Measurements from ENCODE around the gene HMGN5. TPM values are rescaled to one million over a fixed set of nuclear protein-coding genes. Genes with fewer than 3 reads are reported as not detected.

HMGN5 gene
- 1.5 and 1.9 TPM in 2 replicates for polyA plus RNA-seq (2012; rRNA removed)
- polyA plus RNA-seq (2012; cell fraction: cytosol; rRNA removed) = 2.2 and 2.9 TPM in 2 replicates
- polyA plus RNA-seq (2012; cell fraction: nucleus; rRNA removed) = 0.40 and 0.62 TPM in 2 replicates

- H4K20me1 ChIP-seq (ENCODE audit: insufficient read depth) = no peaks in the 10 kb centered on the region
- H3K4me2 ChIP-seq = peak within 1 kb of the TSS; percentile 80
- TF ChIP-seq TAF1 (IDR thresholded peaks at IDR 0.05; ENCODE audit: borderline replicate concordance, low read depth, low read length) (peak; percentile 44; the same call in 1 of the 2 replicates), SIN3A (IDR thresholded peaks at IDR 0.05; ENCODE audit: borderline replicate concordance, low read depth, low read length) (0 out of 2 replicates have a peak, but pooled peaks have one; percentile 50), RAD21 (IDR thresholded peaks at IDR 0.05; ENCODE audit: low read length) (no peak), FOXM1 (IDR thresholded peaks at IDR 0.05; ENCODE audit: low read depth) (no peak), ELF1 (IDR thresholded peaks at IDR 0.05) (peak; percentile 76), POLR2AphosphoS5 (IDR thresholded peaks at IDR 0.05; ENCODE audit: low read depth, low read length) (peak; percentile 59), CHD2 (IDR thresholded peaks at IDR 0.05; ENCODE audit: low read length, partially characterized antibody) (peak; percentile 97), MEF2A (IDR thresholded peaks at IDR 0.05; ENCODE audit: borderline replicate concordance, low read depth) (no peak), GABPA (IDR thresholded peaks at IDR 0.05; ENCODE audit: low read depth) (no peak), FOSL2 (IDR thresholded peaks at IDR 0.05; ENCODE audit: borderline replicate concordance, low read depth) (no peak), TCF12 (IDR thresholded peaks at IDR 0.05) (no peak), GATA2 (CRISPR knock-in tag; IDR thresholded peaks at IDR 0.05) (no peak), EZH2phosphoT487 (IDR thresholded peaks at IDR 0.05; ENCODE audit: borderline replicate concordance, low read depth) (no peak), RCOR1 (IDR thresholded peaks at IDR 0.05; ENCODE audit: low read length) (no peak), NFIC (IDR thresholded peaks at IDR 0.05; ENCODE audit: borderline replicate concordance) (0 out of 2 replicates have a peak, but pooled peaks have one; percentile 13), SMC3 (IDR thresholded peaks at IDR 0.05; ENCODE audit: low read depth, low read length) (no peak), MXI1 (IDR thresholded peaks at IDR 0.05; ENCODE audit: low read depth, low read length) (no peak), FOXJ3 (CRISPR knock-in tag; IDR thresholded peaks at IDR 0.05) (no peak)
- TF ChIP-seq, protein P1, sequence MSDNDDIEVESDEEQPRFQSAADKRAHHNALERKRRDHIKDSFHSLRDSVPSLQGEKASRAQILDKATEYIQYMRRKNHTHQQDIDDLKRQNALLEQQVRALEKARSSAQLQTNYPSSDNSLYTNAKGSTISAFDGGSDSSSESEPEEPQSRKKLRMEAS (IDR thresholded peaks at IDR 0.05; ENCODE audit: low read depth) = no peak
- TF ChIP-seq, protein P2, sequence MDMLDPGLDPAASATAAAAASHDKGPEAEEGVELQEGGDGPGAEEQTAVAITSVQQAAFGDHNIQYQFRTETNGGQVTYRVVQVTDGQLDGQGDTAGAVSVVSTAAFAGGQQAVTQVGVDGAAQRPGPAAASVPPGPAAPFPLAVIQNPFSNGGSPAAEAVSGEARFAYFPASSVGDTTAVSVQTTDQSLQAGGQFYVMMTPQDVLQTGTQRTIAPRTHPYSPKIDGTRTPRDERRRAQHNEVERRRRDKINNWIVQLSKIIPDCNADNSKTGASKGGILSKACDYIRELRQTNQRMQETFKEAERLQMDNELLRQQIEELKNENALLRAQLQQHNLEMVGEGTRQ (IDR thresholded peaks at IDR 0.05; ENCODE audit: borderline replicate concordance, low read depth, low read length) = no peak
- TF ChIP-seq, protein P3, sequence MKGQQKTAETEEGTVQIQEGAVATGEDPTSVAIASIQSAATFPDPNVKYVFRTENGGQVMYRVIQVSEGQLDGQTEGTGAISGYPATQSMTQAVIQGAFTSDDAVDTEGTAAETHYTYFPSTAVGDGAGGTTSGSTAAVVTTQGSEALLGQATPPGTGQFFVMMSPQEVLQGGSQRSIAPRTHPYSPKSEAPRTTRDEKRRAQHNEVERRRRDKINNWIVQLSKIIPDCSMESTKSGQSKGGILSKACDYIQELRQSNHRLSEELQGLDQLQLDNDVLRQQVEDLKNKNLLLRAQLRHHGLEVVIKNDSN (IDR thresholded peaks at IDR 0.05; ENCODE audit: borderline replicate concordance, low read depth) = no peak
- TF ChIP-seq, protein P4, sequence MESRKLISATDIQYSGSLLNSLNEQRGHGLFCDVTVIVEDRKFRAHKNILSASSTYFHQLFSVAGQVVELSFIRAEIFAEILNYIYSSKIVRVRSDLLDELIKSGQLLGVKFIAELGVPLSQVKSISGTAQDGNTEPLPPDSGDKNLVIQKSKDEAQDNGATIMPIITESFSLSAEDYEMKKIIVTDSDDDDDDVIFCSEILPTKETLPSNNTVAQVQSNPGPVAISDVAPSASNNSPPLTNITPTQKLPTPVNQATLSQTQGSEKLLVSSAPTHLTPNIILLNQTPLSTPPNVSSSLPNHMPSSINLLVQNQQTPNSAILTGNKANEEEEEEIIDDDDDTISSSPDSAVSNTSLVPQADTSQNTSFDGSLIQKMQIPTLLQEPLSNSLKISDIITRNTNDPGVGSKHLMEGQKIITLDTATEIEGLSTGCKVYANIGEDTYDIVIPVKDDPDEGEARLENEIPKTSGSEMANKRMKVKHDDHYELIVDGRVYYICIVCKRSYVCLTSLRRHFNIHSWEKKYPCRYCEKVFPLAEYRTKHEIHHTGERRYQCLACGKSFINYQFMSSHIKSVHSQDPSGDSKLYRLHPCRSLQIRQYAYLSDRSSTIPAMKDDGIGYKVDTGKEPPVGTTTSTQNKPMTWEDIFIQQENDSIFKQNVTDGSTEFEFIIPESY (IDR thresholded peaks at IDR 0.05; ENCODE audit: borderline replicate concordance, low read depth) = peak; percentile 93
- TF ChIP-seq, protein P5, sequence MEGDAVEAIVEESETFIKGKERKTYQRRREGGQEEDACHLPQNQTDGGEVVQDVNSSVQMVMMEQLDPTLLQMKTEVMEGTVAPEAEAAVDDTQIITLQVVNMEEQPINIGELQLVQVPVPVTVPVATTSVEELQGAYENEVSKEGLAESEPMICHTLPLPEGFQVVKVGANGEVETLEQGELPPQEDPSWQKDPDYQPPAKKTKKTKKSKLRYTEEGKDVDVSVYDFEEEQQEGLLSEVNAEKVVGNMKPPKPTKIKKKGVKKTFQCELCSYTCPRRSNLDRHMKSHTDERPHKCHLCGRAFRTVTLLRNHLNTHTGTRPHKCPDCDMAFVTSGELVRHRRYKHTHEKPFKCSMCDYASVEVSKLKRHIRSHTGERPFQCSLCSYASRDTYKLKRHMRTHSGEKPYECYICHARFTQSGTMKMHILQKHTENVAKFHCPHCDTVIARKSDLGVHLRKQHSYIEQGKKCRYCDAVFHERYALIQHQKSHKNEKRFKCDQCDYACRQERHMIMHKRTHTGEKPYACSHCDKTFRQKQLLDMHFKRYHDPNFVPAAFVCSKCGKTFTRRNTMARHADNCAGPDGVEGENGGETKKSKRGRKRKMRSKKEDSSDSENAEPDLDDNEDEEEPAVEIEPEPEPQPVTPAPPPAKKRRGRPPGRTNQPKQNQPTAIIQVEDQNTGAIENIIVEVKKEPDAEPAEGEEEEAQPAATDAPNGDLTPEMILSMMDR (IDR thresholded peaks at IDR 0.05) = no peak
- CTCF ChIA-PET = no interaction called here
- H3K36me3 ChIP-seq (replicated peaks in 1 of 2; ENCODE audit: control insufficient read depth in 1 of 2, insufficient read depth in 2 of 2, low read length in 1 of 2) = no peaks in the 10 kb centered on the region
- H3K4me3 ChIP-seq (ENCODE audit: low read depth in 2 of 2, low read length in 1 of 2) = peak within 1 kb of the TSS; percentile 69
- H3K9me2 ChIP-seq = no peaks in the 10 kb centered on the region
- H3K9me3 ChIP-seq = no peaks in the 10 kb centered on the region
- H3F3A ChIP-seq (replicated peaks; ENCODE audit: insufficient read depth) = peaks cover 6% of the 10 kb centered on the region
- 2% methylated on average over 23 of the region's 23 CpGs for WGBS (ENCODE audit: low lambda C conversion rate)
- peak within 1 kb of the TSS; percentile 76 for H3K9ac ChIP-seq
- H3K4me1 ChIP-seq (ENCODE audit: control insufficient read depth in 1 of 2, insufficient read depth in 2 of 2, low read depth in 1 of 2, low read length in 1 of 2) = no peaks in the 10 kb centered on the region; a peak in 1 of 4 replicates
- peak within 1 kb of the TSS; percentile 92 for H2AFZ ChIP-seq (ENCODE audit: low read depth)
- peaks cover 24% of the 10 kb centered on the region for H3K79me2 ChIP-seq (ENCODE audit: insufficient read depth)
- POLR2A ChIA-PET = interaction anchor here (0.6 kb wide), 2 partner anchors 23 to 659 kb away, joined by 3 to 4 read pairs; no protein-coding TSS in a partner anchor
- peak; percentile 56 for DNase-seq
- H3K27ac ChIP-seq (ENCODE audit: low read depth in 2 of 2, low read length in 1 of 2) = peak within 1 kb of the TSS; percentile 74 to 90
- no peaks in the 10 kb centered on the region for H3K27me3 ChIP-seq (ENCODE audit: insufficient read depth)
Measured at GRCh38 chrX:81201671-81202455, at the start of gene HMGN5, which contains the start of gene SH3BGRL. Gene HMGN5, minus strand, starts transcription at chrX:81201913. Its CDS starts 80,364 bp downstream, at chrX:81121549. Gene SH3BGRL, plus strand, starts transcription at chrX:81202102. Its CDS starts 99 bp downstream, at chrX:81202201.

Data from SK-N-SH (cell line).